AG10803 (cell line): ENCODE data around the gene ROCK1.

Experiments used
- DNase-seq: peaks from one replicate; pipeline ENCODE4 v3.0.0; 2010; ENCODE audit warnings: low read depth
- H3K4me3 ChIP-seq: 2 replicates; pipeline ENCODE4 v1.5.1; 2011; ENCODE audit warnings: mild to moderate bottlenecking, low read length, control low read depth
- CTCF ChIP-seq: conservative IDR thresholded peaks from 2 replicates; pipeline ENCODE4 v1.5.1; 2011; ENCODE audit warnings: mild to moderate bottlenecking, low read length, control low read depth, inconsistent platforms

Gene ROCK1

GRCh38 chr18:21054252-21054821 lies 57.3 kb downstream of the ROCK1 start:
- DNase-seq: no peak
- no peak overlapping the region for H3K4me3 ChIP-seq
- TF ChIP-seq CTCF: no peak

- H3K4me3 ChIP-seq: no peak overlapping the region
- no peak for TF ChIP-seq CTCF
- DNase-seq: peak; percentile 96
Observed at GRCh38 chr18:21053127-21053526, 58.5 kb downstream of the ROCK1 start.

DNA sequence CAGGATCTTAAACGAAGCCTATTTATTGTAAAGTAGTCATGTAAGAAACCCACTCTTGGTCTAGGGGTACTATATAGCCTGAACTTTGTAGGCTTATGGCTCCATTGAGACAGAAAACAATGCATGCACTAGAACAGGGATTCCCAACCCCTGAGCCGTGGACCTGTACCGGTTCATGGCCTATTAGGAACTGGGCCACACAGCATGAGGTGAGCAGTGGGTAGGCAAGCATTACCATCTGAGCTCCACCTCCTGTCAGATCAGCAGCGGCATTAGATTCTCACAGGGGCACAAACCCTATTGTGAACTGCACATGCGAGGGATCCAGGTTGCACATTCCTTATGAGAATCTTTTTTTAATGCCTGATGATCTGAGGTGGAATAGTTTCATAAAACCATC lies 59.2 kb downstream of the ROCK1 start:
- no peak overlapping the region for H3K4me3 ChIP-seq
- DNase-seq: no peak
- TF ChIP-seq CTCF: no peak

GRCh38 chr18:21051620-21052019 lies 60.0 kb downstream of the ROCK1 start:
- TF ChIP-seq CTCF: no peak
- peak; percentile 56 for DNase-seq
- no peak overlapping the region for H3K4me3 ChIP-seq

DNA sequence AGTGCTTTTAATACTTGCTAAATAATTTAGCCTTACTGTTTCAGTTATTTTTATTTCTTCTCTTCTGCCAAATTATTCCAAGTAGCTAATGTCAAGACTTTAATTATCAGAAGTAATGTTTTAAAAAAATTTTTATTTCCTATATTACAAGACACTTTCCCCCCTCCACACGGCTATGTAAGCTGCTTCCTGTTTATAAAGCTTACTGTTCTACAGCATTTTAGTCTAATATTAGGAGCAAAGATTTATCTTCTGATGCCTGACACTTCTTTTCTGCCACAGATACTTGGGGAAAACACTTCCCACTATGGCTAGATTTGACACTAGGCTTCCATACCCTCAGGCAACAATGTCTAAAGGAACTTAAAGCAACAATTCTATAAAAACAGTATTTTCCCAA lies 62.3 kb downstream of the ROCK1 start:
- DNase-seq: no peak
- no peak overlapping the region for H3K4me3 ChIP-seq
- TF ChIP-seq CTCF: no peak

DNA sequence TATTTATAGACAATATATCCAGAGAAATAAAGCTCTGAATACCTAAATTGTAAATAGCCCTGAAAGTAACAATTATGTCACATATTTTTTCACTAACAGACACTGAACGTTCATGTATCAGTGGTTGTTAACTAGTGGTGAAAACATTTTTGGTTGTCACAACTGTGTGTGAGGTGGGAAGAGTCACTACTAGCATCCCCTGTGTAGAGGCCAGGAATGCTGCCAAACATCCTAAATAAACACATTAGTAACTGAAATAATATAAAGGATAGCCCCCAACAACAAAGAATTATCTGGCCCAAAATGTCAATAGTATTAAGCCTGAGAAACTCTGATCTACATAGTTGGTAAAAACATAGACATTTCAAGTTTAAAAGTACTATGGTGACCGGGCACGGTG lies 64.5 kb downstream of the ROCK1 start:
- DNase-seq: no peak
- no peak for TF ChIP-seq CTCF
- no peak overlapping the region for H3K4me3 ChIP-seq

- DNase-seq: no peak
- TF ChIP-seq CTCF: no peak
- H3K4me3 ChIP-seq: no peak overlapping the region
Observed at GRCh38 chr18:21040466-21040865, 71.1 kb downstream of the ROCK1 start.
